Trophoblast cell (in vitro differentiated cells and primary cell): Measurements from ENCODE around the gene GPR61.

ENCODE experiments used
- DNase-seq, 2 donors: peaks; one replicate each; pipeline ENCODE4 v3.0.0-alpha.2; 2016
- H2AFZ ChIP-seq: 2 replicates; pipeline ENCODE4 v1.6.1; 2013; ENCODE audit warnings: low read length, moderate library complexity, mild to moderate bottlenecking; ENCODE audit not compliant: insufficient read depth, poor library complexity
- H2AK5ac ChIP-seq: 2 replicates; pipeline ENCODE4 v1.6.1; 2013; ENCODE audit warnings: mild to moderate bottlenecking, low read length
- H2BK120ac ChIP-seq: 2 replicates; pipeline ENCODE4 v1.6.1; 2013; ENCODE audit warnings: low read length, mild to moderate bottlenecking, moderate library complexity; ENCODE audit not compliant: insufficient read depth, poor library complexity
- H2BK12ac ChIP-seq: 2 replicates; pipeline ENCODE4 v1.6.1; 2013; ENCODE audit warnings: mild to moderate bottlenecking, low read length, moderate library complexity
- H2BK5ac ChIP-seq: 2 replicates; pipeline ENCODE4 v1.6.1; 2013; ENCODE audit warnings: low read length, low read depth, moderate library complexity, mild to moderate bottlenecking; ENCODE audit not compliant: poor library complexity
- H3K14ac ChIP-seq: 2 replicates; pipeline ENCODE4 v1.6.1; 2013; ENCODE audit warnings: mild to moderate bottlenecking, low read length
- H3K18ac ChIP-seq: 2 replicates; pipeline ENCODE4 v1.6.1; 2013; ENCODE audit warnings: mild to moderate bottlenecking, low read length
- H3K23ac ChIP-seq: 2 replicates; pipeline ENCODE4 v1.6.1; 2013; ENCODE audit warnings: low read length
- H3K27ac ChIP-seq: 2 replicates; pipeline ENCODE4 v1.5.1; 2013; ENCODE audit warnings: low read depth, mild to moderate bottlenecking, inconsistent platforms, low read length, moderate library complexity
- H3K27me3 ChIP-seq: 2 replicates; pipeline ENCODE4 v1.6.1; 2013; ENCODE audit warnings: inconsistent platforms, mild to moderate bottlenecking, low read length, moderate library complexity; ENCODE audit not compliant: insufficient read depth
- H3K36me3 ChIP-seq, 2 experiments: 1 replicate in 1 of 2; 2 replicates in 1 of 2; pipeline ENCODE4 v1.6.1; 2013; ENCODE audit warnings: low read length in 2 of 2, mild to moderate bottlenecking in 2 of 2, moderate library complexity in 1 of 2; ENCODE audit not compliant: insufficient read depth in 2 of 2, control insufficient read depth in 1 of 2
- H3K4ac ChIP-seq: 2 replicates; pipeline ENCODE4 v1.6.1; 2013; ENCODE audit warnings: low read depth, mild to moderate bottlenecking, low read length, moderate library complexity
- H3K4me1 ChIP-seq, 2 experiments: 1 replicate in 1 of 2; 2 replicates in 1 of 2; pipeline ENCODE4 v1.6.1; 2013; ENCODE audit warnings: low read length in 2 of 2, mild to moderate bottlenecking in 2 of 2, moderate library complexity in 1 of 2; ENCODE audit not compliant: insufficient read depth in 2 of 2, control insufficient read depth in 1 of 2
- H3K4me2 ChIP-seq: 2 replicates; pipeline ENCODE4 v1.6.1; 2013; ENCODE audit warnings: inconsistent platforms, mild to moderate bottlenecking, low read length, moderate library complexity
- H3K4me3 ChIP-seq: 2 replicates; pipeline ENCODE4 v1.5.1; 2013; ENCODE audit warnings: mild to moderate bottlenecking, low read depth, low read length, inconsistent platforms
- H3K79me1 ChIP-seq: one replicate; pipeline ENCODE4 v1.6.1; 2013; ENCODE audit warnings: low read length
- H3K79me2 ChIP-seq: 2 replicates; pipeline ENCODE4 v1.6.1; 2013; ENCODE audit warnings: low read length, mild to moderate bottlenecking; ENCODE audit not compliant: control insufficient read depth, insufficient read depth, poor library complexity
- H3K9ac ChIP-seq: 2 replicates; pipeline ENCODE4 v1.6.1; 2013; ENCODE audit warnings: mild to moderate bottlenecking, low read length
- H3K9me3 ChIP-seq: 2 replicates; pipeline ENCODE4 v1.6.1; 2013; ENCODE audit warnings: low read depth, mild to moderate bottlenecking, control low read depth, inconsistent platforms, low read length; ENCODE audit not compliant: insufficient read depth
- H4K12ac ChIP-seq: 2 replicates; pipeline ENCODE4 v1.6.1; 2013; ENCODE audit warnings: low read depth, mild to moderate bottlenecking, low read length, moderate library complexity
- H4K8ac ChIP-seq: 2 replicates; pipeline ENCODE4 v1.6.1; 2013; ENCODE audit warnings: low read depth, mild to moderate bottlenecking, low read length, moderate library complexity
- H4K91ac ChIP-seq: one replicate; pipeline ENCODE4 v1.6.1; 2013; ENCODE audit warnings: low read depth, mild to moderate bottlenecking, low read length, moderate library complexity
- WGBS: extraction: QIAGEN DNeasy Blood & Tissue Kit; methylation state at CpG from one replicate; pipeline ENCODE4 v1.1.7; 2013; ENCODE audit warnings: missing lambda C conversion rate; ENCODE audit not compliant: insufficient read length, insufficient coverage; ENCODE audit errors: extremely low coverage; 5-methylcytosine and 5-hydroxymethylcytosine counted together

Gene GPR61

GRCh38 chr1:109521002-109521951 lies 18.4 kb upstream of the GPR61 start:
- Histone ChIP-seq H3K4ac (no peak overlapping the region), H3K4me3 (no peak overlapping the region), H2AFZ (no peak overlapping the region), H3K23ac (no peak overlapping the region), H4K12ac (no peak overlapping the region), H4K91ac (no peak overlapping the region), H3K14ac (no peak overlapping the region), H2BK5ac (no peak overlapping the region), H3K9me3 (no peaks in the 10 kb centered on the region), H2BK12ac (no peak overlapping the region), H4K8ac (no peak overlapping the region), H3K27me3 (no peaks in the 10 kb centered on the region), H3K79me1 (no peaks in the 10 kb centered on the region), H3K4me2 (no peak overlapping the region), H3K9ac (no peak overlapping the region), H3K18ac (no peak overlapping the region), H2AK5ac (no peak overlapping the region), H3K4me1 (no peaks in the 10 kb centered on the region), H2BK120ac (no peak overlapping the region), H3K27ac (no peak overlapping the region), H3K36me3 (no peaks in the 10 kb centered on the region), H3K79me2 (no peaks in the 10 kb centered on the region)
- no CpG with 5 or more reads among the region's 14 CpGs for WGBS
- no peak for DNase-seq

- WGBS: no CpG with 5 or more reads among the region's 7 CpGs
- no peak for DNase-seq
Observed at GRCh38 chr1:109522026-109522425, 17.6 kb upstream of the GPR61 start.

GRCh38 chr1:109523706-109524105 lies 16.0 kb upstream of the GPR61 start:
- no peaks in the 10 kb centered on the region for H3K79me1 ChIP-seq
- no peaks in the 10 kb centered on the region for H3K79me2 ChIP-seq
- no peak for DNase-seq
- no peak overlapping the region for H3K9ac ChIP-seq
- no peak overlapping the region for H2BK5ac ChIP-seq
- no peak overlapping the region for H3K14ac ChIP-seq
- no peak overlapping the region for H3K4me3 ChIP-seq
- no peak overlapping the region for H2BK12ac ChIP-seq
- H2BK120ac ChIP-seq: no peak overlapping the region
- H3K27ac ChIP-seq: no peak overlapping the region
- no peak overlapping the region for H3K4ac ChIP-seq
- no peak overlapping the region for H2AK5ac ChIP-seq
- no peaks in the 10 kb centered on the region for H3K4me1 ChIP-seq
- H3K9me3 ChIP-seq: no peaks in the 10 kb centered on the region
- no peak overlapping the region for H4K8ac ChIP-seq
- no peaks in the 10 kb centered on the region for H3K27me3 ChIP-seq
- no peak overlapping the region for H3K4me2 ChIP-seq
- no peak overlapping the region for H2AFZ ChIP-seq
- no peak overlapping the region for H3K18ac ChIP-seq
- H3K23ac ChIP-seq: no peak overlapping the region
- no peak overlapping the region for H4K91ac ChIP-seq
- H3K36me3 ChIP-seq: no peaks in the 10 kb centered on the region
- WGBS: no CpG with 5 or more reads among the region's 2 CpGs
- H4K12ac ChIP-seq: no peak overlapping the region

More at GRCh38 chr1:109522026-109522425, 17.6 kb upstream of the GPR61 start:
- H3K9me3 ChIP-seq: no peaks in the 10 kb centered on the region
- H4K12ac ChIP-seq: no peak overlapping the region
- H3K79me2 ChIP-seq: no peaks in the 10 kb centered on the region
- H2AK5ac ChIP-seq: no peak overlapping the region
- no peak overlapping the region for H4K8ac ChIP-seq
- no peak overlapping the region for H3K23ac ChIP-seq
- no peak overlapping the region for H2BK12ac ChIP-seq
- no peaks in the 10 kb centered on the region for H3K27me3 ChIP-seq
- no peak overlapping the region for H2BK120ac ChIP-seq
- no peak overlapping the region for H4K91ac ChIP-seq
- no peak overlapping the region for H3K9ac ChIP-seq
- no peak overlapping the region for H3K18ac ChIP-seq
- no peak overlapping the region for H2BK5ac ChIP-seq
- H3K14ac ChIP-seq: no peak overlapping the region
- H3K4ac ChIP-seq: no peak overlapping the region
- H3K79me1 ChIP-seq: no peaks in the 10 kb centered on the region
- no peak overlapping the region for H3K4me3 ChIP-seq
- H3K36me3 ChIP-seq: no peaks in the 10 kb centered on the region
- H3K4me2 ChIP-seq: no peak overlapping the region
- H2AFZ ChIP-seq: no peak overlapping the region
- no peaks in the 10 kb centered on the region for H3K4me1 ChIP-seq
- no peak overlapping the region for H3K27ac ChIP-seq

GRCh38 chr1:109527098-109527811 lies 12.4 kb upstream of the GPR61 start:
- no peak overlapping the region for H2AK5ac ChIP-seq
- no peak overlapping the region for H4K12ac ChIP-seq
- H3K79me2 ChIP-seq: no peaks in the 10 kb centered on the region
- H2AFZ ChIP-seq: no peak overlapping the region
- H3K18ac ChIP-seq: no peak overlapping the region
- H3K4ac ChIP-seq: no peak overlapping the region
- H4K91ac ChIP-seq: no peak overlapping the region
- no peaks in the 10 kb centered on the region for H3K27me3 ChIP-seq
- no peak for DNase-seq
- no peaks in the 10 kb centered on the region for H3K36me3 ChIP-seq
- H4K8ac ChIP-seq: no peak overlapping the region
- no peak overlapping the region for H3K4me3 ChIP-seq
- H3K14ac ChIP-seq: no peak overlapping the region
- no peaks in the 10 kb centered on the region for H3K4me1 ChIP-seq
- H3K9ac ChIP-seq: no peak overlapping the region
- no peaks in the 10 kb centered on the region for H3K79me1 ChIP-seq
- WGBS: no CpG with 5 or more reads among the region's 14 CpGs
- H2BK5ac ChIP-seq: no peak overlapping the region
- no peak overlapping the region for H3K4me2 ChIP-seq
- peaks cover 2% of the 10 kb centered on the region for H3K9me3 ChIP-seq
- no peak overlapping the region for H3K23ac ChIP-seq
- no peak overlapping the region for H3K27ac ChIP-seq
- no peak overlapping the region for H2BK120ac ChIP-seq
- H2BK12ac ChIP-seq: no peak overlapping the region
